ENCODE measurements around the gene LRMDA.

DNA sequence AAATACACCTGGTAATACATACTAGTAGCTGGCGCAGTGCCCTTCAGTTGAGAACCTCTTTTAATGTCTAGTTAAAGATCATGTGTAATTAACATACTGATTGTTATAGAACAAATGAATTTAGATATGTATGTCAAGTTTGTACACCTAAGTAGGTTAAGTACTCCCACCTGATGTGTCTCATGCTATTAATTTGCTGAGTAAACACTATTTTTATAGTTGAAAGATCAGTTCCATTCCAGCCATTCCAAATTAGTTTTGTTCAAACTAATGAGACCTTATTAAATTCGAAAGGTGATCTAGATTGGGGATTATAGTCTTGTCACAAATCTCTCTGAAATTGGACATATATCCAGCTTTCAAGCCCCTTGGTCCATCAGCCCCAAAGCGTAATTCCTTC lies 710.0 kb downstream of the LRMDA start:
- no peak for TF ChIP-seq POLR2A (IDR thresholded peaks at IDR 0.05)
- TF ChIP-seq, protein P1, sequence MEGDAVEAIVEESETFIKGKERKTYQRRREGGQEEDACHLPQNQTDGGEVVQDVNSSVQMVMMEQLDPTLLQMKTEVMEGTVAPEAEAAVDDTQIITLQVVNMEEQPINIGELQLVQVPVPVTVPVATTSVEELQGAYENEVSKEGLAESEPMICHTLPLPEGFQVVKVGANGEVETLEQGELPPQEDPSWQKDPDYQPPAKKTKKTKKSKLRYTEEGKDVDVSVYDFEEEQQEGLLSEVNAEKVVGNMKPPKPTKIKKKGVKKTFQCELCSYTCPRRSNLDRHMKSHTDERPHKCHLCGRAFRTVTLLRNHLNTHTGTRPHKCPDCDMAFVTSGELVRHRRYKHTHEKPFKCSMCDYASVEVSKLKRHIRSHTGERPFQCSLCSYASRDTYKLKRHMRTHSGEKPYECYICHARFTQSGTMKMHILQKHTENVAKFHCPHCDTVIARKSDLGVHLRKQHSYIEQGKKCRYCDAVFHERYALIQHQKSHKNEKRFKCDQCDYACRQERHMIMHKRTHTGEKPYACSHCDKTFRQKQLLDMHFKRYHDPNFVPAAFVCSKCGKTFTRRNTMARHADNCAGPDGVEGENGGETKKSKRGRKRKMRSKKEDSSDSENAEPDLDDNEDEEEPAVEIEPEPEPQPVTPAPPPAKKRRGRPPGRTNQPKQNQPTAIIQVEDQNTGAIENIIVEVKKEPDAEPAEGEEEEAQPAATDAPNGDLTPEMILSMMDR (IDR thresholded peaks at IDR 0.05) = no peak
